Left kidney (tissue), 2 donors: Measurements from ENCODE around the gene FCMR. TPM values are rescaled to one million over a fixed set of nuclear protein-coding genes. Genes with fewer than 3 reads are reported as not detected.

Experiments
- DNase-seq: peaks from one replicate; pipeline ENCODE4 v3.0.0-alpha.2; 2013
- polyA plus RNA-seq: library from polyadenylated mRNA; unstranded; fragments of 120-200 nt; gene quantifications from one replicate; pipeline ENCODE4 v1.2.1, GENCODE V29; 2013; ENCODE audit not compliant: insufficient read length

FCMR gene
- polyA plus RNA-seq, 1 donor, result 1.8 TPM

DNA sequence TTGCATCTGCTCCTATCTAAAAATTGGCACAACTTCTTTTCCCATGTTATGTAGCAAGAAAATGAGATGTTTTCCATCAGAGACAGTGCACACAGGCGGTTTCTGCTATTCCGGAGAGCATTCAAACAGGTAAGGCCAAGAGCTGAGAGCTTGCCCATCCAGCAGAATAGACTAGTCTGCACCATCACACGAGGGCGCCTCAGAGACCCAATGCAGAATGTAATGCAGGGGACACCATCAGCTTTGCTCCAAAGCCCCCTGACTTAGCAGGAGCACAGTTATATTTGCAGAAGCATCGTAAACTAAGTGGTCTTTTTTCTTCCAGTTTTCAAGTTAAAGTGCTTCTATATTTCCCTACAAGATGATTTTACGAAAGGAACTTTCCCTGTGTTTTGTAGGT, 19.8 kb downstream of the FCMR start:
- DNase-seq, result no peak

DNA sequence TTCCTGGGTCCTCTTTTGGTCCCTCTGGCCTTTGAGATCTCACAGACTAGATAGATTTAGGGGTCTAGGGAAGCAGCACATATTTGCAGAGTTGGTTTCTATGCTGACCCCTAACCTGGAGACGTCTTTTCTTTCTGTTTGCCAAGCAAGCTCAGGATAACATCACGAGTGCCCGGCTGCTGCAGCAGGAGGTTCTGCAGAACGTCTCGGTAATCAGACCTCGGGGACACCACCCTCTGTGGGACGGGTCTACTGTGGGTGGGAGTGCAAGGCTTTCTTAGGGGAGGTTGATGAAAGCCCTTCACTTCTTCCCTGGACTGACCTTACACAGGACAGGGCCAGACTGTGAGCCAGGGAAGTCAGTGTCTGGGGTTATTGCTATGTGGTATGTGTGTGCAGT, 21.6 kb downstream of the FCMR start:
- no peak for DNase-seq

DNA sequence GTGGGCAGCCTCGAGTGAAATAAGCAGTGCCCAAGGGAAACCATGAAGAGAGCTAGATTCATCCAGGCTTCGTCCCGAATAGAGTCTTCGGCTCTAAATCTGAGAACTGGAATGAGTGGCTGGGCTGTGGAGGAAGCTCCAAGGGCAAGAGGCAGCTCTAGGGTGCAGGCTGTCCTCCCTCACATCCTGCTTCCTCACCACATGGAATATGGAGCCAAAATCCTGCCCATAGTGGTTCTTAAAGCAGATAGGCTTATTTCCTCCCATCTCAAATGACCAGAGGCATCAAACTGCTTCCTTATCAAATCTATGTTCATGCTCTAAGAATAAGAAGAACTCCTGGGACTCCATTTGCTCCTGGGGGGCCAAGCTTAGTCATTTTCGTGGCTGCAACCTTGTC, 22.0 kb downstream of the FCMR start:
- no peak for DNase-seq

GRCh38 chr1:206898915-206899431, 22.8 kb downstream of the FCMR start:
- no peak for DNase-seq

DNA sequence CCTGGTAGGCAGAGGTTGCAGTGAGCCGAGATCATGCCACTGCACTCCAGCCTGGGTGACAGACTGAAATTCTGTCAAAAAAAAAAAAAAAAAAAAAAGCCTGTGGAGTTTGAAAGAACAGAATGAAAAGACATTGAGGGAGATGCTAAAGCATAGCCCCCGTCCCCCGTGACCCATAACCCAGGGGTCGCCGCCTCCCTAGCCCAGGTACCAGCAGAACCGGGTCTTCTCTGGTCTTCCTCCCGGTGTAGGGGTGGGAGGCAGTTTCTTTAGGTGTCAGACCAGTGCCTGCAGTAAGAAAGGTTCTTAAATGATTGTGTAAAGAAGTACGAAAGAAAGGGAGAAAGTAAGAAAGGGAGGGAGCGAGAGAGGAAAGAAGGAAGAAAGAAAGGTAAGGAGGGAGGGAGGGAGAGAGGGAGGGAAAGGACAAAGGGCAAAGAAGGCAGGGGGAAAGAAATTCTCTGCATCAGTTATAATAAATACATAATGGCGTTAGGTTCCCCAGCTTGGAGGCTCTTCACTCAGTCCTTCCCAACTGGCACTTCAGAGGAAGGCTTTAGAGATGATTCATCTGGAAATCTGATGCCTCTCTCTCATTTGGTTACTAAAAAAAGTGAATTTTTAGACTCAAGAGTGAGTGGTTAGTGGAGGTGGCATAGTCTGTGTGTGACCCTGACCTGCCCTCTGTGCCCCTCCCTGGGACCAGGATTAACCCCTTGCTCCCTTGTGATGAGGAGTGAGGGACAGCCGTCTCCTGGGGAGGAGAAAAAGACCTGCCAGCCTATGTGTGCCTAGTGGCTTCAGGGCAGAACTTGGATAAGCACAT, 23.4 kb downstream of the FCMR start:
- DNase-seq, result no peak

- DNase-seq, result no peak
Measured at GRCh38 chr1:206897175-206897574, 24.6 kb downstream of the FCMR start, which contains the start of gene IL24. TSS of gene IL24 (plus strand) at chr1:206897443. CDS start at chr1:206897833, 390 bp downstream.

DNA sequence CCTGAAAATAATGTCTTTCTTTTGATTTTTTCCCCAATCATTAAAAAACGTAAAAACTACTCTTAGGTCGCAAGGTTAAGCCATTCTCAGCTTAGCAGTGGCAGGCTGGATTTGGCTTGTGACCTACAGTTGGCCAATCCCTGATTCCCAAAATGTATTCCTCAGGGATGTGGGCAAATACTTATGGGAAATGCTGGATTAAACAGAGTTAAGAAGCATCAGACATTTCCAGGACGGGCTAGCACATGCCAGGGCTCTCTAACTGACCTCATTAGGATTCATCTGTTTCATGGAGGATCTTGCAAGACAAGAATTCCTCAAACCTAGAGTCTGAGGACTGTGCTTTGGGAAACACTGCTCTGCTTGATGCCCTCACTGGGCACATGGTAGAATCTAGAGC, 25.5 kb downstream of the FCMR start:
- no peak for DNase-seq

- DNase-seq, result no peak
Measured at GRCh38 chr1:206895837-206896242, 25.9 kb downstream of the FCMR start.

DNA sequence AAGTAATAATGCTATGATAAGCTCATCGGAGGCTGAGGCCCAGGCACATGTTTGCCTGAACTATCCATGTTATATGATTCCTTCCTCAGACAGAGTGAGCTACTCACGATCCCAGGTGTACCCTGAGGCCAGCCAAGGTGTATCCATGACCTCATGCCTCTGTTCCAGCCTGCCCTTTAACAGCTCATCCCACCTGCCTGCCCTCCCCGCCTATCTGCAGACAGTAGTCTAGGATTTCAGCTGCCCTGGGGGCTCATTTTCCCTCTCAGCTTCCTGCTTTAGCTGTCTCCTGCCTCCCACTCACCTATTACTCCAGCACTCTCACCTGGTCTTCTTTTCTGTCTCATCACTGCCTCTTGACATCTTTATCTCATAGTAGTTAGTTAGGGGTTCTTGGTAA, 26.4 kb downstream of the FCMR start:
- DNase-seq, result no peak

GRCh38 chr1:206893380-206893779, 28.4 kb downstream of the FCMR start:
- no peak for DNase-seq

GRCh38 chr1:206892351-206892984, 29.3 kb downstream of the FCMR start:
- no peak for DNase-seq

DNA sequence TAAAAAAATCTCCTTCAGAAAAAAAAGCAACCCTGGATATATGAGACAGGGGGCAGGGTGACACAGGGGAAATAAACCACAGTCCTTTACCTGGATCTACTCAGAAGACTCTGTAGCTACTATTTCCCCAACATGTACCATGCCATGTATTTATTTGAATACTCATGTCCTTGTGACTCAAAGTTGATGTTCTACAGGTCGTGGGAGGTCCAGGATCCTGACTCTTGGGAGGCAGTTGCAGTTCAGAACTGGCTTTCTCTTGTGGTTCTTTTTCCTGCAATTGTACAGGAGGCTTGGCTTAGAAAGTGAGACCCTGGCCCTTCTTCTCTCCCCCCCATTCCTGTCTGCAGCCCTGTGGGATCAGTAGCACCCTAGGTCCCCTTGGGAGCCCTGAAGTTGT, 30.3 kb downstream of the FCMR start:
- DNase-seq, result no peak

DNA sequence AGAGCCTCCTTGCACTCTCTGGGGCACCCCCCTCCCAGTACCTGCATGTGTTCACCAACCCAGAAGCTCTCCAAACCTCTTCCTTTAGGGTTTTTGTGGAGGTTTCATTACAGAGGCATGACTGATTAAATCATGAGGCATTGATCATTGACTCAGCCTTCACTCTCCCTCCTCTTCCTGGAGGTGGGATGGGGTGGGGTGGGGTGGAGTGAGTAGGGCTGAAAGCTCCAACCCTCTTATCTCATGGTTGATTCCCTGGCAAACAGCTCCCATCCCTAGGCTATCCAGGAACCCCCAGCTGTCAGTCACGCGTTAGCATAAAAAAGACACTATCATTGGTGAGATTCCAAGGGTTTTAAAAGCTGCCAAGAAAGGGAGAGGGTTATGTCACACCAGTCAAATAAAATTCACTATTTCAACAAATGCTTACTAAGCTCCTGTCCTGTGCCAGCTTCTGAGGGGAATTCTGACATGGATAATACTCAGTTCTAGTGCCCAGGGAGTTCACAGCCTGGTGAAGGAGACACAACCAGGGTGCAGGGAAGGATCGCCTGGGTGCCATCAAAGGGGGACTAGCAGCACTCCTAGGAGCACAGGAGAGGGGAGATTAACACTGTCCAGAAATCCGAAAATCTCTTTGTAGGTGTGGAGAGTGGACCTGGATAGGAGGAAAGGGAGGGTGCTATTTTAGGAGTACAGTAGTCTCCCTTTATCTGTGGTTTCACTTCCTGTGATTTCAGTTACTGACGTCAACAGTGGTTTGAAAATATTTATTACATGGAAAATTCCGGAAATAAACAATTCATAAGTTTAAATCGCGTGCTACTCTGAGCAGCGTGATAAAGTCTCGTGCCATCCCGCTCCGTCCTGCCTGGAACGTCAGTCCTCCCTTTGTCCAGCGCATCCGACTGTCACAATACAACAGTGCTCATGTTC, 31.3 kb downstream of the FCMR start:
- no peak for DNase-seq

DNA sequence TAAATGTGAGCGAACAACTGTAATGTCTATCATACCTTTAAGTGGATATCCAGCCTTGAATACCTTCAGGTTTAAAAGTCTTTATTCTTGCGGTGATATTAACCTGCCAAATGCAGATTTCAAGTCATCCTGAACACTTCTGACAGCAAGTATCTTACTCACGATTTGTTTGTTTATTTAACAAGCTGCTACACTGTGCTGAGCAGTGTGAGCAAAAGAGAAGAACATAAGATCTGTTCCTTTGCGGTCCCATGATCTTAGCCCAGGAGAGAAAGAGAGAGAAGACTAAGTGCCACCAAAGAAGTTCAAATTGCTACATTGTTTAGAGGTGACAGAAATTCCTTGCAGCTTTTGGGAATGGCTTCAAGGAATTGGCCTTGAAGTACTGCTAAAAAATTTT, 34.0 kb downstream of the FCMR start:
- DNase-seq, result no peak

GRCh38 chr1:206886831-206887230, 34.9 kb downstream of the FCMR start:
- DNase-seq, result no peak

DNA sequence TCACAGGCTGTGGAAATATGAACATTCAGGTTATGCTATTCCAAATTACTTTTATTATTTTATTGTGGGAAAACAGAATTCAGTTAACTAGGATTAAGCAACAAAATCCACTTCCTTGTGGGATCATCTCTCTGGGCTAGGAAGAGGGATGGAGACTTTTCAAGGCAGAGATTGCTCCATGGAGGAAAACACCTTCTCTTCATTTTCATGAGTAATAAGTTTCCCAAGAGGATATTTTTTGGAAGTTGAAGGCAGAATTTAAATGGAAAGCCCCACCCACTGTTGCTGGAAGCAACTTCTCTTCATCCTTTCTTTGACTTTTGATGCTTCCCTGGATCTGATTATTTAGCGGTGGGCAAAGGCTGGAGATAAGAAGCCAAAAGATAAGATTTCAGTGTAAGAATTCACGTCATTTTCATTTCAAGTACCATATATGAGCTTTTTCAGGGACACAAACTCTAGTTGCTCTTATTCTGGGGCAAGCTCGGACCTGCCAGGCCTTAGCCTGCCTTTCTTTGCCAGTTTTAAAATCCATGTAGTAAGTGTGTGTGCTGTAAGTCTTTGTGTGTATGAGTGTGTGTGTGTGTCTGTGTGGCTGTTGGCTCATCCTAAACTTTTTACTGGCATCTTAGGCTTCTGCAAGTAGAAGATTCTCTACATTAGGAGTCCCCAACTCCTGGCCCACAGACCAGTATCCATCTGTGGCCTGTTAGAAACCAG, 36.2 kb downstream of the FCMR start:
- no peak for DNase-seq

DNA sequence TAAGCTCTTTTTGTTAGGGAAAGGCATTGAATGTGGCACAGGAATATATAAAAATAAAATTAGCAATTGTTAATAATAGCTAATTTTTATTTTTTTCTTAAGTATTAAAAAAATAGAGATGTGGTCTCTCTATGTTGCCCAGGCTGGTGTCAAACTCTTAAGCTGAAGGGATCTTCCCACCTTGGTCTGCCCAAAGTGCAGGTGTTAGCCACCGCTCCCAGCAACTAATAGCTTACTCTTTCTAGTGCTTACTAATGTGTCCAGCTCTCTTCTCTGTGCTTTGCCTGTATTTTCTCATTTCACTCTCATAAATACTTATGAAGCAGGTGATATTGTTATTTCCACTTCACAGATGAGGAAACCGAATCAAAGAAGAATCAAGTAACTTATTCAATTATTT, 37.9 kb downstream of the FCMR start:
- DNase-seq, result no peak

DNA sequence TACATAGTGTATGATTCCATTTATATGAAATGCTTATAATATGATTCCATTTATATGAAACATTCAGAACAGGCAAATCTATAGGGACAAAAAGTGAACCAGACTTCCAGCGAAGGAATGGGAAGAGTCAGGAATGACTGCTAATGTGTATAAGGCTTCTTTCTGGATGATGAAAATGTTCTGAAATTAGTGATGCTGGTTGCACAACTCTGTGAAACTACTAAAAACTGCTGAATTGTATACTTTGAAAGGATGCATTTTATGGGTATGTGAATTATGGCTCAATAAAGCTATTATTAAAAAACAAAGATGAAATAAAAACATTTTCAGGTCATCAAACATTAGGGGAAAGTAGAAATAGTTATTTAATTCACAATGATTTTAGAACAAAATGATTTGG, 38.6 kb downstream of the FCMR start:
- DNase-seq, result no peak

- no peak for DNase-seq
Measured at GRCh38 chr1:206882555-206882954, 39.2 kb downstream of the FCMR start.

GRCh38 chr1:206880314-206880713, 41.4 kb downstream of the FCMR start:
- no peak for DNase-seq

- no peak for DNase-seq
Measured at GRCh38 chr1:206878456-206878855, 43.3 kb downstream of the FCMR start.
